ENCODE results near the gene SMIM10. TPM values are rescaled to one million over a fixed set of nuclear protein-coding genes. Genes with fewer than 3 reads are reported as not detected.
"Not testable (repeated sequence)": the region's sequence is repeated elsewhere in the genome, so short reads cannot be mapped to it uniquely, and the experiment has no call there.

Gene SMIM10
- polyA plus RNA-seq (ENCODE audit: insufficient read length in 3 of 3) = 1 to 10 TPM; 8.1 to 9.4 (median 8.8) TPM
- long read RNA-seq, donor 1, transcript SMIM10-201 (1 exons, 1,536 nt) = major isoform, 17 of 17 reads
- long read RNA-seq, donor 1, partial matches to known transcripts = 0 of 17 reads
- long read RNA-seq, donor 1, other reads (novel, unspliced or antisense) = 0 of 17 reads
- long read RNA-seq, donor 2, transcript SMIM10-201 (1 exons, 1,536 nt) = major isoform, 13 of 13 reads
- long read RNA-seq, donor 2, partial matches to known transcripts = 0 of 13 reads
- long read RNA-seq, donor 2, other reads (novel, unspliced or antisense) = 0 of 13 reads
- long read RNA-seq, donor 3, transcript SMIM10-201 (1 exons, 1,536 nt) = major isoform, 14 of 14 reads
- long read RNA-seq, donor 3, partial matches to known transcripts = 0 of 14 reads
- long read RNA-seq, donor 3, other reads (novel, unspliced or antisense) = 0 of 14 reads
- long read RNA-seq, donor 4, transcript SMIM10-201 (1 exons, 1,536 nt) = major isoform, 10 of 10 reads
- long read RNA-seq, donor 4, partial matches to known transcripts = 0 of 10 reads
- long read RNA-seq, donor 4, other reads (novel, unspliced or antisense) = 0 of 10 reads
- long read RNA-seq, donor 5, transcript SMIM10-201 (1 exons, 1,536 nt) = major isoform, 11 of 11 reads
- long read RNA-seq, donor 5, partial matches to known transcripts = 0 of 11 reads
- long read RNA-seq, donor 5, other reads (novel, unspliced or antisense) = 0 of 11 reads
- long read RNA-seq, donor 6, transcript SMIM10-201 (1 exons, 1,536 nt) = major isoform, 8 of 8 reads
- long read RNA-seq, donor 6, partial matches to known transcripts = 0 of 8 reads
- long read RNA-seq, donor 6, other reads (novel, unspliced or antisense) = 0 of 8 reads
- long read RNA-seq, donor 7, transcript SMIM10-201 (1 exons, 1,536 nt) = major isoform, 18 of 18 reads
- long read RNA-seq, donor 7, partial matches to known transcripts = 0 of 18 reads
- long read RNA-seq, donor 7, other reads (novel, unspliced or antisense) = 0 of 18 reads
- long read RNA-seq, donor 8, transcript SMIM10-201 (1 exons, 1,536 nt) = major isoform, 7 of 7 reads
- long read RNA-seq, donor 8, partial matches to known transcripts = 0 of 7 reads
- long read RNA-seq, donor 8, other reads (novel, unspliced or antisense) = 0 of 7 reads
- long read RNA-seq, donor 9, transcript SMIM10-201 (1 exons, 1,536 nt) = major isoform, 19 of 19 reads
- long read RNA-seq, donor 9, partial matches to known transcripts = 0 of 19 reads
- long read RNA-seq, donor 9, other reads (novel, unspliced or antisense) = 0 of 19 reads
- long read RNA-seq, donor 10, transcript SMIM10-201 (1 exons, 1,536 nt) = major isoform, 17 of 17 reads
- long read RNA-seq, donor 10, partial matches to known transcripts = 0 of 17 reads
- long read RNA-seq, donor 10, other reads (novel, unspliced or antisense) = 0 of 17 reads
- long read RNA-seq, donor 11, transcript SMIM10-201 (1 exons, 1,536 nt) = major isoform, 9 of 9 reads
- long read RNA-seq, donor 11, partial matches to known transcripts = 0 of 9 reads
- long read RNA-seq, donor 11, other reads (novel, unspliced or antisense) = 0 of 9 reads
- long read RNA-seq, donor 12, transcript SMIM10-201 (1 exons, 1,536 nt) = major isoform, 16 of 16 reads
- long read RNA-seq, donor 12, partial matches to known transcripts = 0 of 16 reads
- long read RNA-seq, donor 12, other reads (novel, unspliced or antisense) = 0 of 16 reads
- long read RNA-seq, donor 13, transcript SMIM10-201 (1 exons, 1,536 nt) = major isoform, 7 of 7 reads
- long read RNA-seq, donor 13, partial matches to known transcripts = 0 of 7 reads
- long read RNA-seq, donor 13, other reads (novel, unspliced or antisense) = 0 of 7 reads
- long read RNA-seq, donor 14, transcript SMIM10-201 (1 exons, 1,536 nt) = major isoform, 23 of 23 reads
- long read RNA-seq, donor 14, partial matches to known transcripts = 0 of 23 reads
- long read RNA-seq, donor 14, other reads (novel, unspliced or antisense) = 0 of 23 reads
- long read RNA-seq, donor 15, transcript SMIM10-201 (1 exons, 1,536 nt) = major isoform, 9 of 9 reads
- long read RNA-seq, donor 15, partial matches to known transcripts = 0 of 9 reads
- long read RNA-seq, donor 15, other reads (novel, unspliced or antisense) = 0 of 9 reads
- long read RNA-seq, donor 16, transcript SMIM10-201 (1 exons, 1,536 nt) = major isoform, 22 of 22 reads
- long read RNA-seq, donor 16, partial matches to known transcripts = 0 of 22 reads
- long read RNA-seq, donor 16, other reads (novel, unspliced or antisense) = 0 of 22 reads

GRCh38 chrX:134990801-134991481, at the start of gene SMIM10:
Gene SMIM10 (plus strand): TSS chrX:134990991. CDS start chrX:134991096, 105 bp downstream.
- peak; percentile 46 for DNase-seq

GRCh38 chrX:134946364-134946763, 44.4 kb upstream of the SMIM10 start:
- DNase-seq = not testable (repeated sequence)

DNA sequence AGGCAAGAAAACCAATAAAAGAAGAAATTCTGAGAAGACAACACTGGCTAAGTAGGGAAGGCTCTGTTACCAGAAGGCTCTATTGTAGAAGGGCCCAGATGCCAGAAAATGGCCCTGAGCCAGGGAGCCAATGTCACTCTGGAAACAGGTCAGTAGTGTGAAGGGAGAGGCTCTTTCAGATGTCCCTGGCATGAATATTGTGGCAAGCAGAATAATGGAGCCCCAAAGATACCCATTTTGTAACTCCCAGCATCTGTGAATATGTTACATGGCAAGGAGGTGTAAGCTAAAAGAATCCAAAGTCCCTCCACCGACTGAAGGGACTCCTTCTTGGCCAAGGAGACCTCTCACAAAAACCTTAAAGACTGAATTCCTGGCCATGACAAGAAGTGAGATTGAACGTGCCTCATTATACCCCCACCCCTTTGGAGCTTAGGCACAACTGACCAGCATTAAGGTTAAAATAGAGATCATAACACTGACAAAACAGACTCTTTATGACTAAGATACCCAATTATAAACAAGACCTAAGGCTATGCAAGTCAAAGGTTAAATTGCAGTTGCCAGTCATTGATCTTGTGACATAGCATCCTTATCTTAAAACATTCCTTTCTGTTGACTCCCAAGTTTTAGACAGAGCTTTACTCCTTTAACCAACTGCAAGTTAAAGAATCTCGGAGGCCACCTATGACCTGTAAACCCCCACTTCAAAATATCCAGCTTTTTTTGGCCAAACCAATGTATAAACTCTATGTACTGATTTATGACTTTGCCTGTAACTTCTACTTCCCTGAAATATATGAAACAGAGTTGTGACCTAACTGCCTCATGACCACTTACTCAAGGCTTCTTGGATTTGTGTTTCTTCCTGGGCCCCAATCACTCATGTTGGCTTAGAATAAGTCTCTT, 42.2 kb upstream of the SMIM10 start:
- no peak for DNase-seq

DNA sequence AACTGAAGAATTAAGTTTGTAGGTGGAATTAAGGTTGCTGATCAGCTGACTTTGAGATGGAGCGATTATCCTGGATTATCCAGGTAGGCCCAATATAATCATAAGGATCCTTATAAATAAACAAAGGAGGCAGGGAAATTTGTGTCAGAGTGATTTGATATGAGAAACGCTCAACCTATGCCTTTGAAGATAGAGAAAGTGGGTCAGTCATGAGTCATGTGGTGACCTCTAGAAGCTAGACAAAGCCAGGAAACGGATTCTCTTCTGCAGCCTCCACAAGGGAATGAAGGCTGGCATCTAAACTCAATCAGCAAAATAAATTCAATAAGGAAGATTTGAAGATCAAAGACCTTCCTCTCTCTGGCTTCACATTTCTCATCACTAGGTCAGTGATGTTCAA, 41.5 kb upstream of the SMIM10 start:
- no peak for DNase-seq

DNA sequence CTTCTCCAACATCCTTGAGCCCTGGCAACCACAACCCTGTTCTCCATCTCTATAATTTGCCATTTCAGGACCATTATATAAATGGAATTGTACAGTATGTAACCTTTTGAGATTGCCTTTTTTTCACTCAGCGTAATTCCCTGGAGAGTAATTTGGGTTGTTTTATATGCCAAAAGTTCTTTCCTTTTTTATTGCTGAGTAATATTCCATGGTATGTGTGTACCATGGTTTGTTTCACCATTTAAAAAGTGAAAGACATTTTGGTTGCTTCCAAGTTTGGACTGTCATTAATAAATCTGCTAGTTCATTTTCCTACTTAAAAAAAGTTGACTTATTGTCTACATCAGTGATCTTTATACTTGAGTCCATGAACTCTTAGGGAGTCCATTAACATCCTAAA, 33.0 kb upstream of the SMIM10 start:
- no peak for DNase-seq

DNA sequence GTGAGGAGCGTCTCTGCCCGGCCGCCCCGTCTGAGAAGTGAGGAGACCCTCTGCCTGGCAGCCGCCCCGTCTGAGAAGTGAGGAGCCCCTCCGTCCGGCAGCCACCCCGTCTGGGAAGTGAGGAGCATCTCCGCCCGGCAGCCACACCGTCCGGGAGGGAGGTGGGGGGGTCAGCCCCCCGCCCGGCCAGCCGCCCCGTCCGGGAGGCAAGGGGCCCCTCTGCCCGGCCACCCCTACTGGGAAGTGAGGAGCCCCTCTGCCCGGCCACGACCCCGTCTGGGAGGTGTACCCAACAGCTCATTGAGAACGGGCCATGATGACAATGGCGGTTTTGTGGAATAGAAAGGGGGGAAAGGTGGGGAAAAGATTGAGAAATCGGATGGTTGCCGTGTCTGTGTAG, 30.4 kb upstream of the SMIM10 start:
- DNase-seq = not testable (repeated sequence)

- DNase-seq = no peak
Observed at GRCh38 chrX:134963041-134963440, 27.8 kb upstream of the SMIM10 start.

GRCh38 chrX:134969726-134970125, 21.1 kb upstream of the SMIM10 start:
- DNase-seq = no peak

- no peak for DNase-seq
Observed at GRCh38 chrX:134971926-134972325, 18.9 kb upstream of the SMIM10 start.

DNA sequence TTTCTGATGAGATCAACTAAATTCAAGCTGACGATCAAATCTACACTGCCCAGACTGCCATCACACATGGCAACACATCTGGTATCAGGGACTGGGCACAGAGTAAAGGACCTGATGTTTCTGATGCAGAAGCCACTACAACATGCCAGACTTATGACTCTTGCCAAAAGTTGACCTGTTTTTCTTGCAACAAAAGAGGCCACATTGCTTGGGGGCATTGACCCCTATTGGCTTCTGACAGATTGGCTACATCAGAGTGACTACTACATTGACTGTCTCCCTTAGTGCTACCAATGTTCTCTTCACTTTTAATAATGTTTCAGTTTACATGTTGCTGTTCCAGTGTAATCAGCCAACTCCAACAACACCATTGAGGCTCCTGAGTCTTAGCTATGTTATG, 15.3 kb upstream of the SMIM10 start:
- DNase-seq = no peak

DNA sequence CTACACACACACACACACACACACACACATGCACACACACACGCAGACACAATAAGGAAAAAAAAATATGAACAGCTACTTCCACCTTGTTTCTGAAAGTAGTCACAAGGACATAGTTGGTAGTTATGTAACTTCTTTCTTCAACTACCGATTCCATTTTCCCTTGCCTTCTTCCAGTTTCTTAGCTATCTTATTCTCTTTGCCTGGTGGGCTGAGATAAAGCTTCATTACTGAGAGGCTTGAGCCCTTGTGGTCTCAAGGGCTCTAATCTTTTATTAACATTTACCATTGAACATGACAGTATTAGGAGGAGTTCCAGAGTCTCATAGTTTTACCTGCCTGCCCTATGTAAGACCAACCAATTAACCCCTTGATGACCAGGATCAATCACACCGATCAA, 8.9 kb upstream of the SMIM10 start:
- DNase-seq = no peak

- DNase-seq = no peak
Observed at GRCh38 chrX:134982748-134983147, 8.0 kb upstream of the SMIM10 start.

- DNase-seq = no peak
Observed at GRCh38 chrX:134985479-134985878, 5.3 kb upstream of the SMIM10 start.

- DNase-seq = no peak
Observed at GRCh38 chrX:134990475-134990800, 353 bp upstream of the SMIM10 start.

DNA sequence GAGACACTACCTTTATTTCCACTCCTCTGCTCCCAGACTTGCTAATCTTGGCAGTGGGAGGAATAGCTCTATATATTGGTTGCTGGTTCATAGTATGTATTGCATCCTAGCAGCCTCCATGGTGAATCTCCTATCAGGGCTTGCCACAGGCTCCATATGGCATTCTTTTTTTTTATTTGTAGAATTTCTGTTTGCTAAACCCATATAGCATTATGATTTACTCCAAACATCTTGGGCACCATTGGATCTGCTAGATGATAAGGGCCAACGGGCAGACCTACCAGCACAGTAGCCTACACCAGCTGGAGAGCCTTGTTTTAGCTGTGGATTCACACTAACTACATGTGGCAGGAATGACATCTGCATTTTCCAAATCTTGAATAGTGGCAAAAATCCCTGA, 6.9 kb downstream of the SMIM10 start:
- no peak for DNase-seq

- no peak for DNase-seq
Observed at GRCh38 chrX:134998246-134998645, 7.5 kb downstream of the SMIM10 start.

DNA sequence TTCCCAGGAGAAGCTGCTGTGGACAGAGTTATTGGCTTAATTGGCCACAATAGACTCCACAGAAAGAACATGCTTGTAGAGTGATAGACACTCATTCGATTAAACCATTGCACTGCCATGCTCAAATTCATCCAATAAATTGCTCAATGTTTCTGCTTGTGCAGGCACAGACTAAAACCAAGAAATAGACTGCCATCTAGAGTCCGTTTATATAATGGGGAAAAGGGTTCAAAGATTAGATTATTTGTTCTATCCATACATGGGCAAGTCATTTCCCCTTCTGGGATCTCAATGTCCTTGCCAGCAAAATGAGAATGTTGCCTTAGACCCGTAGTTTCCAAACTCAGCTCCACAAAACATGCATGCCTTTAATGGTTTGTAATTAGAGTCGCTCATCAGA, 8.7 kb downstream of the SMIM10 start:
- no peak for DNase-seq

DNA sequence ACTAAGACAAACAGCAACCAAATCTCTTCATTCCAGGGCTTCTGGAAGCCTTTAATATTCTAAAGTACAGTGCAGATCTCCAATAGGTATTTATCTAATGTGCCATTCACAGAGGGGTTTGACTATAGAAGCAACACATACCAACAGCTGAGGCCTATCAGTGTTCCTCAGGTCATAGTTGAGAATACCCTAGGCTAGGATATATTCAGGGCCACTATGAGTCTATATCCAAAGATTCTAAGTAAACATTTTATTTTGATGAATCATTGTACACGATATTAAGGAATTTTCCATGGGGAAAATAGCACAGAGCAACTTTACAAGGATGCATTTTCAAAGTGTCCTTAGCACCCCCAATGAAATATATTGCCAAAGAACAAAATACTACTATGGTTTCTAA, 9.7 kb downstream of the SMIM10 start:
- DNase-seq = no peak
